Thoracic aorta endothelial cell (primary cell): Measurements from ENCODE around the gene FGGY. TPM values are rescaled to one million over a fixed set of nuclear protein-coding genes. Genes with fewer than 3 reads are reported as not detected.

Source experiments
- small RNA-seq: library from RNA; depleted of rRNA; stranded (forward); fragments of <200 nt; gene quantifications from one replicate; pipeline ENCODE3, GENCODE V24; 2012
- total RNA-seq: library from RNA; depleted of rRNA; stranded (reverse); fragments of >200 nt; gene quantifications from 2 replicates; pipeline ENCODE4 v1.2.3, GENCODE V29; 2012

FGGY gene
- 7.4 and 8.6 TPM in 2 replicates for total RNA-seq

DNA sequence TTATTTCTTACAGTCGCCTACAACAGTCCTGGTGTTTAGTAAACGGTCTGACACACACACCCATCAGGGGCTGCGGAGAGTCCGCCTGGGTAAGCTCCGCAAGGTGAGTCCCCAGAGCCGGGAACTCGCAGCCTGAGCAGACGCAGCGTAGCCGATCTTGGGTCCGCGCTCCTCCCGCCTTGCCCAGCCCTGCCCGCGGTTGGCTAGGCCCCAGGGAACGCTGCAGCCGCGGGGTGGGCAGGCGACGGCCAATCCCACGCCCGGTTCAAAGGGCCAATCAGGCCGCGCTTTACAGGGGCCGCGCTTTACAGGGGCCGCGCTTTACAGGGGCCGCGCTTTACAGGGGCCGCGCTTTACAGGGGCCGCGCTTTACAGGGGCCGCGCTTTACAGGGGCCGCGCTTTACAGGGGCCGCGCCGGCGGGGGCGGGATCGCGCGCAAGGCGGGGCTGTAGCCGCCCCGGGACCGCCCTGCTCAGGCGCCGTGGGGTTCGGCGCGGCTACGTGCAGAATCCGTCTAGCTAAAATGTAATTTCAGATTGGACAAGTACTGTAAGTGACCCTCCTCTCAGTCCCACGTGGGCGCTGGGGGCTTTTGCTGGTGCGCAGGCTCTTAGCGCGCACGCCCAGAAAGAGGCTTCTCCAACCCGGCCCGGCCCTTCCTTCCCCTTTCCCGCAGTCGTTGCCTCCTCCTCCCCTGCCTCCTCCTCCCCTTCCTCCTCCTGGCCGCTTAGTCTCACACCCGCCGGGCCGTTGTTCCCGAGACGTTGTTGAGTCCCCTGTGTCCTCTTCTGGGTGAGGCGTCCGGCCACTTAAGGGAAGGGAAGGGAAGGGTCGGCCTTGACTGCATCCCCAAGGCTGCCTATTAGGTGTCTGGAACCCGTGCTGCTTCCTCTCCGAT, at the start of gene FGGY:
Gene FGGY (plus strand): TSS at position 737 of the 899 bp plus-strand sequence. CDS start 24,456 bp downstream, outside the sequence.

Small RNAs within 50 kb of the gene (small RNA-seq; reads per million reads assigned to genes)
- not detected for gene MIR4711
